CD4-positive, alpha-beta T cell treated with Interleukin-6 for 4 hours (primary cell): Measurements from ENCODE around the gene GTPBP6.
A peak's percentile ranks its signal among the peaks of the same experiment; 100 is the strongest.
"Not testable (repeated sequence)": the region's sequence is repeated elsewhere in the genome, so short reads cannot be mapped to it uniquely, and the experiment has no call there.

Source experiments
- DNase-seq: peaks from one replicate; pipeline ENCODE4 v3.0.0-alpha.2; 2020; ENCODE audit warnings: mixed read lengths

GTPBP6 gene

GRCh38 chrX:287670-288069 is 30.9 kb downstream of the GTPBP6 start:
- no peak for DNase-seq

DNA sequence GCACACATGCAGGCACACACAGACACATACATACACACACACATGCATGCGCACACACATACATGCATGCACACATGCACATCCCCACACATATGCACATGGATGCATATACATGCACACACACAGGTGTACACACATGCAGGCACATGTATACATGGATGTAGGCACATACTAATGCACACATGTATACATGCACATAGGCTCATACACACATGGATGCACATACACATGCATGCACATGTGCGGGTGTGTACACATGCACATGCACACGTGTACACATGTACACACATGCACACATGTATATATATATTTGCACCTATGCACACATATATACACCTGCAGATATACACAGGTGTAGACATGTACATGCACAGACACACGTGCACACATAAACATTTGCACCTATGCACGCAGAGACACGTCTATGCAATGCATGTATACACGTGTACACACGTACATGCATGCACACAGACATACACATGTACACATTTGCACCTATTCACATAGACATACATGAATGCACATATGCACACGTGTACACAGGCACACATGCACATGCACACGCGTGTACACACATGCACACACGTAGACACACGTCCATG is 33.4 kb downstream of the GTPBP6 start:
- no peak for DNase-seq

DNA sequence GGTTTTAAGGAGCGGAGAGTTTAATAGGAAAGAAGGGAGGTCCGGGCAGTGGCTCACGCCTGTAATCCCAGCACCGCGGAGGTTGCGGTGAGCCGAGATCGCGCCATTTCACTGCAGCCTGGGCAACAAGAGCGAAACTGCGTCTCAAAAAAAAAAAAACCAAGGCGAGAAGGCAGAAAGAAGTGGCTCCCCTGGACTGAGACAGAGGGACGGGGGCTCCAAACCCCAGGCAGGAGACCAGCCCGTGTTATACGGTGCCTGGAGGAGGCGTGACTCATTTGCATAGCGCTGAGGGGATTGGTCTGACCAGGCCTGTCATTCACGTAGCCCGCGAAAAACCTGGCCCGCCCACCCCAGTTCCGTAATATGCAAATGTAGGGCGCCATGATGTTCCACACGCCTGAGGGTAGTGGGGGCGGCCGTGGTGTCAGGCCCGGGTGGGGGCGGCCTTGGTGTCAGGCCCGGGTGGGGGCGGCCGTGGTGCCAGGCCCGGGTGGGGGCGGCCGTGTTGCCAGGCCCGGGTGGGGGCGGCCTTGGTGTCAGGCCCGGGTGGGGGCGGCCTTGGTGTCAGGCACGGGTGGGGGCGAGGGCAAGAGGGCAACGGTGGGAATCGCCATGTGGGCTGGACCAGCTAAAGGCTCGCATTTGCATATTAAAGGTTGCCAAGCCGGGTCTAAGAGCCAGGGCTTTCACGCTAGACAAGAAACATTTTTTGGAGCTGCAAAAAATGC is 35.3 kb downstream of the GTPBP6 start:
- DNase-seq = peak; percentile 91

DNA sequence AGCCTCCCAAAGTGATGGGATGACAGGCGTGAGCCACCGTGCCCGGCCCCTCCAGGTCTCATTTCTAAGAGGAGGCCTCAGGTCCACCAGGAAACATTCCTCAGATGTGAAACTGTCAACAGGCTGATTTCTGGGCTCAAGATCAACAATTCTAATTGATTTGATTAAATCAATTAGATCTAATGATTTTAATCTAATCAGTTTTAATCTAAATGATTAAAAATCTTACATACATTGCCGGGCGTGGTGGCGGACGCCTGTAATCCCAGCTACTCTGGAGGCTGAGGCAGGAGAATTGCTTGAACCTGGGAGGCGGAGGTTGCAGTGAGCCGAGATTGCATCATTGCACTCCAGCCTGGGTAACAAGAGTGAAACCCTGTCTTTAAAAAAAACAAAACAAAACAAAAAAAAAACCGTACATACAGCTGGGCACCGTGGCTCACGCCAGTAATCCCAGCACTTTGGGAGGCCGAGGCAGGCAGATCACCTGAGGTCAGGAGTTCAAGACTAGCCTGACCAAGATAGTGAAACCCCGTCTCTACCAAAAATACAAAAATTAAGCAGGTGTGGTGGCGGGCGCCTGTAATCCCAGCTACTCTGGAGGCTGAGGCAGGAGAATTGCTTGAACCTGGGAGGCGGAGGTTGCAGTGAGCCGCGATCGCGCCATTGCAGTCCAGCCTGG is 36.5 kb downstream of the GTPBP6 start:
- not testable (repeated sequence) for DNase-seq

DNA sequence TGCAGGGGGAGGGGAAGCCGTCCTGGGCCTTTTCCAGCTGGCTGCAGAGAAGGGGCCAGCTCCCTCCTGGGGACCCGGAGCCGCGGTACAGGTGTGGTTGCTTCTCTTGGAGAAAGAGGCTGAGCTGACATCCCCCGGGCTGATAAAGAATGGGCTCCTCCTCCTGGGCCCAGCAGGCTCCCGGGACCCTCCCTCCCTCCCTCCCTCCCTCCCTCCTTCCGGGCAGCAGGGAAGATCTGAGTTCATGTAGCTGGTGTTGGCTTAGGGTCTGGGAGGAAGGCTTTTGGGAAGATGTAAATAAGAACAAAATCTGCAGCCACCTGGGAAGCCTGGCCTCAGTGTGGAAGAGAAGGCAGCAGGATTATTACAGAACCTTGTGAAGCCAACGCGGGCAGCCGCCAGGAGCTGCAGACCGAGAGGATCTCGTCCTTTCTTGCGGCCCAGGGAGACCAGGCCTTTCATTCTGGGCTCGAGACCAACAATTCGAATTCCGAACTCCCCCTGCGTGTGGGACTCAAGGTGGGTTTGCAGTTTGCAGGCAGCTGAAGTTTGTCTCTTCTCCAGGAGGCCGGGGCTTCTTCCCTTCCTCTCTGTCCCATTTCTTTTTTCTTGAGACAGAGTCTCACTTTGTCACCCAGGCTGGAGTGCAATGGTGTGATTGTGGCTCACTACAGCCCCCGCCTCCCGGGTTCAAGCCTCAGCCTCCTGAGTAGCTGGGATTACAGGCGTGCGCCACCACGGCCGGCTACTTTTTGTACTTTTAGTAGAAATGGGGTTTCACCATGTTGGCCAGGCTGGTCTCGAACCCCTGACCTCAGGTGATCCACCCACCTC is 37.2 kb downstream of the GTPBP6 start, which contains the start of gene PLCXD1:
Gene PLCXD1 (plus strand): TSS at position 216 of the 834 bp plus-strand sequence. CDS start 2,807 bp downstream, outside the sequence.
- DNase-seq = peak; percentile 32

DNA sequence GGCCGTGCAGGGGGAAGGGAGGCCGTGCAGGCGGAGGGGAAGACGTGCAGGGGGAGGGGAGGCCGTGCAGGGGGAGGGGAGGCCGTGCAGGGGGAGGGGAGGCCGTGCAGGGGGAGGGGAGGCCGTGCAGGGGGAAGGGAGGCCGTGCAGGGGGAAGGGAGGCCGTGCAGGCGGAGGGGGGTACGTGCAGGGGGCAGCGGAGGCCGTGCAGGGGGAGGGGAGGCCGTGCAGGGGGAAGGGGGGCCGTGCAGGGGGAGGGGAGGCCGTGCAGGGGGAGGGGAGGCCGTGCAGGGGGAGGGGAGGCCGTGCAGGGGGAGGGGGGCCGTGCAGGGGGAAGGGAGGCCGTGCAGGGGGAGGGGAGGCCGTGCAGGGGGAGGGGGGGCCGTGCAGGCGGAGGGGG is 37.9 kb downstream of the GTPBP6 start:
- not testable (repeated sequence) for DNase-seq

GRCh38 chrX:279757-280604 is 38.6 kb downstream of the GTPBP6 start:
- DNase-seq = peak; percentile 15

DNA sequence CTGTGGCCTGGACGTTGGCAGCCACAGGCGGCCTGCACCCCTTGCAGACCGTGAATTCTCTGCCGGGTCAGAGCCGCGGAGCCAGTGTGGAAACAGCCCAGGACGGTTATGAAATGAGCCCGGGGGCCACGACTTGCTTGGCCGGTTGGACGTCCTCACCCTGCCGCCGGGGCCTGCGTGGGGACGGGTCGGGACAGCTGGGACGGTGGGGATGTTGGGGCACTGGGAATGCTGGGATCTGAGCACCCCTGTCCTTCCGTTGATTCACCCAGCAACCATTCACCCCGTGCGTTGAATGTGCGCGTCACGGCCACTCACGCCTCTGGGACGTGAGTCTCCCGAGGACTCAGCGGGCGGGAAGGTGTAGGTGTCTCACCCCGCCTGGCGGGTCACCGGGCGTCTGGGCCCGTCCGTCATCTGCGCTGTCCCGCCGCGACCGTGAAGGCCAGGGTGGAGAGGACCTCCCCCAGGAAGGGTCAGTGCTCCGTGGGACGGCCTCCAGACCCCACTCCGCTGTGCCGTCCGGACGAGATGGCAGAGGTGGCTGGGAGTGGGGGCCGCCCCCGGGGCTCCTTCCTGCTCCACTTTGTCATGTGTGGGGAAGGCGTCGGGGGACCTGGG is 41.9 kb downstream of the GTPBP6 start:
- peak; percentile 25 for DNase-seq

DNA sequence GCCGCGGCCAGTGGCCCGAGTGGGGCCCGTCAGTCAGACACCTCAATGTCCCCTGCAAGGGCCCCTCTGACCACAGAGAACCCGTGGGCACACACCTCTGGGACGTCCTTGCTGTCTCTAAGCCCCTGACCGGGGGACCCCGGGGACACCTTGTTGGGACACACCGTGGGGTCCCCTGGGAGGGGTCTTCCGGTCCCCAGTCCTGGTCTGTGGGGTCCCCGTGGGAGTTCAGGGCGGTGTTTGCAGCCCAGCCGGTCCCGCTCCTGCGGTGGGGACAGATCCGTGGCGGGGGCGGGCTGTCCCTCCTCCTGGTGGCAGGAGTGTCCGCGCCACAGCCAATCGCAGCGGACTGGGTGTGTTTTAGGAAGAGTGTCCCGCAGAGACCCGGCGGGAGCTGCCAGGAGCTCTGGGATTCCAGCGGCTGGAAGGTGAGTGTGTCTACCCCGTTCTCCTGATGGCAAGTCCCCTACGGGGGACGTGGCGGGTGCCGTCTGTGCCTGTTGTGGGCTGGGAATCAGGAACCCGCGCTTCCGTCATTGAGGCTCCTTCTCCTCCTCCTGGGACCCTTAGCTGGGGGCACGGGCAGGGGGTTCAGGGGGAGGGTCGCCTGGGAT is 42.5 kb downstream of the GTPBP6 start:
- peak; percentile 66 for DNase-seq

GRCh38 chrX:275476-275966 is 43.1 kb downstream of the GTPBP6 start:
- DNase-seq = no peak

DNA sequence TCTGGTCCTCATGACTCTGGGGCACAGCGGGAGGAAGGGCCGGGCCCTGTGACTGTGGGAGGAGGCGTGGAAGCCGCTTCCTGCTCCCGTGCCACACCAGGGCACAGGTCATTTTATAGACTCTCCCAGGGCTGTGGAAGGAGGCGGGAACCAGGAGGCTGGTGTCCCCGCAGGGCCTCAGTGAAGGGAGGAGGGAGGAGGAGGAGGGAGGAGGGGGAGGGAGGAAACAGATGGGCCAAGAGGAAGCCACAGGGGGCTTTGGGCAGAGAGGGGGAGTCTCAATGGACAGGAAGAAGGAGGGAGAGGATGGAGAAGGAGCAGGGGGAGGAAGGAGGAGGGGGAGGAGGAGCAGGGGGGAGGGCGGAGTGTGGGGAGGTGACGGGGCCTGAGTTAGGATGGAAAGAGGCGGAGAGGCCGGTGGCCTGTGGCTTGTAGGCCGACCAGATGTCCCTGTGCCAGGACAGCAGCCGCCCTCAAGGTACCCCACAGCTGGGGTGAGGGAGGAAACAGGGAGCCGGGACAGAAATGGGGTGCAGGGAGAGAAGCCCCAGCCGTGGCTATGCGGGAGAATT is 43.6 kb downstream of the GTPBP6 start:
- no peak for DNase-seq

DNA sequence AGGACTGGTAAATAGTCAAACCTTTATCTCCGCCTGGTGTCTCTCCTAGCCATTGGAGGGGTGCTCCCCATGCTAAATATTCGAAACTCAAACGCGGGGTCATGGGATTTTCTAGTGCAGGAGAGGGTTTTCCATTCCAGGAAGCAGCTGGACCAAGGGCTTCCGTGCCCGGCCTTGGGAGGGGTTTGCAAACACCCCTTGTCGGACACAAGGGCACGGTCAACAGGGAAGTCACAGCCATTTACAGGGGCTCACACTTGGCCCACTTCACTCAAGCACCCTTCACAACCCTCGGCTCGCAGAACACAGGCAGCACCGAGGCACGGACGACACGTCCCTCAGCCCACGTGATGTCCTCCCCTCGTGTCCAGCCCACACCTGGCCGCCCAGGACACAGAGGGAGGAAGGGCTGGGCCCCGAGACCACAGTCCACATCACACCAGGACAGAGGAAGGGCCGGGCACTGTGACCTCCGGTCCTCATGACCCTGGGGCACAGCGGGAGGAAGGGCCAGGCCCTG is 47.7 kb downstream of the GTPBP6 start:
- no peak for DNase-seq

DNA sequence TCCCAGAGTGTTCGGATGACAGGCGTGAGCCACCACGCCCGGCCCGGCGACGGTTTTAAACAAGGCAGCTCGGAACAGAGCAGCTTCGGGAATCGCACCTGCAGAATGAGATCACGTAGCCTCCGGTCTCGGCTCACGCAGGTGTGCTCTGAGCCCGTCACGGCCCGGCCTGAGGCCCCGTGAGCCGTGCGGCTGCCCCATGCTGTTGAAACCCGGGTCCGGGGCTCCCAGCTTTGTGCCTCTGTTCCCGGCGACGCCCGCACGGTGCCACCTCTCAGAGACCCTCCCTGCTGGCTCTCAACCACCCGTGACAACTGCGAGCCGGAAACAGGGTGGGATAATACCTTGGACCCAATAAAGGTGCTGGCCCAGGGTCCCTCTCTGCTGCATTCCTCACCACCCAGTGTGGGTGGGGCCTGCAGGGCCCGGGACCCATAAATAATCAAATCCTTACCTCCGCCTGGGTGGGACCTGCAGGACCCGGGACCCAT is 50.8 kb downstream of the GTPBP6 start:
- no peak for DNase-seq

- no peak for DNase-seq
These were observed 53.1 kb downstream of the GTPBP6 start for GRCh38 chrX:265502-265901.

DNA sequence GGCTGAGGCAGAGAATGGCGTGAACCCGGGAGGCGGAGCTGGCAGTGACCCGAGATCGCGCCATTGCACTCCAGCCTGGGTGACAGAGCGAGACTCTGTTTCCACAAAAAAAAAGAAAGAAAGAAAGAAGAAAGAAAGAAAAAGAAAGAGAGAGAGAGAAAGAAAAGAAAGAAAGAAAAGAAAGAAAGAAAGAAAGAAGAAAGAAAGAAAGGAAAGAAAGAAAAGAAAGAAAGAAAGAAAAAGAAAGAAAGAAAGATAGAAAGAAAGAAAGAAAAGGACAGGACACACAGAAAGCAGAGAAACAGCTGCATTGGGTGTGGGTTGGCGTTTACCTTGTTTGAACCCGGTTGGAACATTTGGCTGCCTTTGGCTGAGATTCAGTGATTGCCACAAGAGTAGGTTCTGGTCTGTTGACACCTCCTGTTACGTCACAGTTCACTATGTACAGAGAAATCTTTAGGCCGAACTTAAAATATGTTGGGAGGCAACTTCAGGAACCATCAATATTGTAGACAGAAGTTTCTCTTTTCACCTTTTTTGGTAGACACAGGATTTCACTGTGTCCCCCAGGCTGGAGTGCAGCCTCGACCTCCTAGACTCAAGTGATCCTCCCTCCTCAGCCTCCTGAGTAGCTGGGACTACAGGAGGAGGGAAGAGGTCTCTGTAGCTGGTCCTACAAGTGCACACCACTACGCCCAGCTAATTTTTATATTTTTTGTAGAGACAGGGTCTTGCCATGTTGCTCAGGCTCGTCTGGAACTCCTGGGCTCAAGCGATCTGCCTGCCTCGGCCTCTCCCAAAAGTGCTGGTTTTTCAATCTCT is 53.8 kb downstream of the GTPBP6 start:
- no peak for DNase-seq

GRCh38 chrX:264006-264405 is 54.6 kb downstream of the GTPBP6 start:
- DNase-seq = not testable (repeated sequence)

DNA sequence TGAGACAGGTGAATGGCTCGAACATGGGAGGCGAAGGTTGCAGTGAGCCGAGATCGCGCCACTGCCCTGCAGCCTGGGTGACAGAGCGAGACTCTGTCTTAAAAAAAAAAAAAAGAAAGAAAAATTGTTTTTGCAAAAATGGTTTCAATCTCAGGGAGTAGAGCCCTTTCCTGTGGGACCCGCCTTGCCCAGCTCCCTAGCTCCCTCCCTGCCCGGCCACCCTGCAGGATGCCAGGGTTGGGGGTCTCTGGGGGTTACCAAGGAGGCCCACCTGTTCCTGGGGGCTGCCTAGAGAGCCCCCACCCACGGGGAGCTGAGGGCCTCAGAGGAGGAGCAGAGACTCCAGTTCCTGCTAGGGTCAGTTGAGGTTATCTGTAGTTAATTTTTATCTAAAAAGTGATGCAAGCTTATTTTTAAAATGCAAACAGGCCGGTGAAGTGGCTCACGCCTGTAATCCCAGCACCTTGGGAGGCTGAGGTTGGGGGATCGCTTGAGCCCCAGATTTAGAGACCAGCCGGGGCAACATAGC is 56.2 kb downstream of the GTPBP6 start:
- no peak for DNase-seq

- DNase-seq = no peak
These were observed 56.7 kb downstream of the GTPBP6 start for GRCh38 chrX:261919-262352.
